GM18861 (cell line): Measurements from ENCODE around the gene FAM163B.

ENCODE experiments used
- ATAC-seq: cut with Tn5 transposase; IDR thresholded peaks from one replicate; pipeline ENCODE4 v1.9.1; 2021; ENCODE audit not compliant: unreplicated experiment

The FAM163B gene

DNA sequence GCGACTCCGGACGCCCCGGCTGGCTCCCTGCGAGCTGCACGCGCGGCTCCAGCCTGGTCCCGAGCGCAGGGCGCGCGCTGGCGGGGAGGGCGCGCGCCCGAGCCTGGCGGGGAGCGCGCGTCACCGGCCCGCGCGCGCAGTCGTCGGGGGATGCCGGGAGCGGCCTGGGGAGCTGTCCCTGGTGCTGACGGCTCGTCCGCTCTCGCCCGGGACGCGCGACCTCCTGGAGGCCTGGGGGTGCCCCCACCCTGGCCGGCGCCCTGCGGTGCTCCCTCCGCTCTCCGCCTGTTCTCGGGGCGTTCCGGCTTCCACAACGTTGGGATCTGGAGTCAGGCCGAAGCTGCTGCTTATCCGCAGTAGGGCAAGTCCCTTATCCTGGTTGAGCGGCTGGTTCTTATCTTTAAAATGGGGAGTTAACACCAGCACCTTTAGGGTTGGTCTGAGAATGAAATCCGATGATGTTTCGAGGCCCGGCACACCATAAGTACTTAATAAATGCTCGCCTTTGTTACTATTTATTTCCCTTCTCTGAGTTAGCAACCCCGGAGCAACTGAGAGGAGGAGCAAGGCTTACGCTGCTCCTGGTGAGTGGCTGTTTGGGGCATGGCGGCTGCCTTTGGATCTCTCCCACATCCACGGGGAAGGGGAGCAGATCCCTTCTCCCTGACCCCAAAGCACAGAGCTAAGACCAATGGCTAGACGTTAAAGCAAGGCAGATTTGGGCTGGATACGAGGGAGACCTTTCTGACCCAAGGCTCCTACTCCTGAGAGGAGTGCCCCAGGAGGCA is at the start of gene FAM163B:
FAM163B (minus strand) TSS at position 79 of the 788 bp plus-strand sequence. CDS start 29,166 bp downstream, outside the sequence.
- no peak for ATAC-seq

DNA sequence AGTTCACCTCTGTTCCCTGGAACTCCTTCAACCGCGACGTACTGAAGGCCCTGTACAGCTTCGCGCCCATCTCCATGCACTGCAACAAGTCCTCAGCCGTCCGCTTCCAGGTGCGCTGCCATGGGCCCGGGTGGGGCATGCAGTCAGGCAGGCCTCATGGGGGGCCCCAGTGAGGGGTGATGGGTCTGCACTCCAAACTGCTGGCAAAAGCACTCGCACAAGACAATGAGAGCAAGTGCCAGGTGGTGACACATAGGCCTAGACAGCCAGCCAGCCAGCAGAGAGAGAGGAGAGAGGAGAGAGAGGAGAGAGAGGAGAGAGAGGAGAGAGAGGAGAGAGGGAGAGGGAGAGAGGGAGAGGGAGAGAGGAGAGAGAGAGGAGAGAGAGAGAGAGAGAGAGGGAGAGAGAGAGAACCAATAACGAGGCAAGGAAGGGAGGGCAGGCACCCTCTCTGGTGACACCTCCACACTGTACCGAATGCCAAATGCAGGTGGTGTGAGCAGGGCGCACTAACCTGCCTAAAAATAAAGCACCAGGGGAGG is 48.0 kb upstream of the FAM163B start:
- no peak for ATAC-seq

GRCh38 chr9:133656211-133657119 is 47.3 kb upstream of the FAM163B start:
- no peak for ATAC-seq

GRCh38 chr9:133655701-133656100 is 46.5 kb upstream of the FAM163B start:
- ATAC-seq, result no peak

DNA sequence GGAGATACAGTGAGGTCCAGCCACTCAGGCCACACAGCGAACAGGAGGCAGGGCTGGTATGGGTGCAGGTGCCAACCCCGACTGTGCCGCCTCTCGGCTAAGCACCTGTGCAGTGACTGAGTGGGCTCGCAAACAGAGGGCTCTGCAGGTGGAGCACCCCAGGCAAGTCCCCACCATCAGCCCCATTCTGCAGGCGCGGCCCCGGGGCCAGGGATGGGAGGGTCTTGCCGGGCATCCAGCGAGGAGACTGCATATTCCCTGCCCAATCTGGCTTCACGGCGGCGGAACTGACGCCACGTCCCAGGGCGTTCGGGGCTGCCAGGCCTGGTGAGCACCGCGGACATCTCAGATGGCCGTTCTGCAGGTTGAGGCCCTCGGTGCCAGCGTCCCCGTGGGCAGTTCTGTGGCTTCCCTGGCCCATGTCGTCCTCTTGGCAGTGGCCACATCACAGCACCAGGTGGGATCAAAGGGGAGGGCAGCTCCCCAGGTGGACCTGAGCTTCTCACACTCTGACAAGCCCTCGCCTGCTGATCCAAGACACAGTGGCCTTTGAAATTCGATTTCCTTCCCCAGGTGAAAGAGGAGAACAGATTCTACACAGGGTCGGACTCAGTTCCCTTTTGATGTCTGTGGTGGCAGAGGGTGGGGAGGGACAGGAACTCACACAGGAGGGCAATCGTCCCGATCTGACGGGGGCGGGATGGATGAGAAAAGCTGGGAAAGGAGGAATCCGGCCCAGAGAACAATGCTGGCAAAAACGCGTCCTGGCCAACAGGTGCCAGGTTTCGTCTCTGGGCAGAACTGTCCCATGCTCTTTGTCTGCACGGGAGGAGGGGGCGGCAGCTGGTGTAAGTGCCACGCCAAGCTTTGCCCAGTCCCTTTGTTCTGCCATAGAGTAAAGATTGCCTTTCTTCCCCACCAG is 45.8 kb upstream of the FAM163B start:
- no peak for ATAC-seq

GRCh38 chr9:133653638-133654037 is 44.4 kb upstream of the FAM163B start:
- ATAC-seq, result no peak

- no peak for ATAC-seq
These were observed 40.8 kb upstream of the FAM163B start for GRCh38 chr9:133650026-133650425.

- no peak for ATAC-seq
These were observed 40.0 kb upstream of the FAM163B start for GRCh38 chr9:133649194-133649593.

GRCh38 chr9:133647765-133648469 is 38.7 kb upstream of the FAM163B start:
- no peak for ATAC-seq

DNA sequence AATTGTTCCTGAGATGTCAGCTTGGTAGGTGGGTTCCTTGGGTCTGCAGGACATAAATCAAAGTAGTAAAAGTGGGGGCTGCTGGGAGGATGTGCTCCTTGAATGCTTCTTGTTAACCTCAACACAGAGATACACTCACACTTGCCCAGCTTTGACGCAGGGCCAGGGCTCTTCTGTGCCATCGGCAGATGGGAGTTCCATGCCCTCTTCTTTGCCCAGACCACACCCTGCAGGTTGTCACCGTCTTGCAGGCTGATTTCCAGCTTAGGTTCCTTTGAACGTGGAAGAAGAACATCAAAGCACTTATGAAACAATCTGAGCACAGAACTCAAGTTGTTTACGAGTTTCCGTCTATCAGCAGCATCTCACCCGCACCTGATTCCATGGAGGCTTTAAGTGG is 38.0 kb upstream of the FAM163B start:
- ATAC-seq, result no peak

DNA sequence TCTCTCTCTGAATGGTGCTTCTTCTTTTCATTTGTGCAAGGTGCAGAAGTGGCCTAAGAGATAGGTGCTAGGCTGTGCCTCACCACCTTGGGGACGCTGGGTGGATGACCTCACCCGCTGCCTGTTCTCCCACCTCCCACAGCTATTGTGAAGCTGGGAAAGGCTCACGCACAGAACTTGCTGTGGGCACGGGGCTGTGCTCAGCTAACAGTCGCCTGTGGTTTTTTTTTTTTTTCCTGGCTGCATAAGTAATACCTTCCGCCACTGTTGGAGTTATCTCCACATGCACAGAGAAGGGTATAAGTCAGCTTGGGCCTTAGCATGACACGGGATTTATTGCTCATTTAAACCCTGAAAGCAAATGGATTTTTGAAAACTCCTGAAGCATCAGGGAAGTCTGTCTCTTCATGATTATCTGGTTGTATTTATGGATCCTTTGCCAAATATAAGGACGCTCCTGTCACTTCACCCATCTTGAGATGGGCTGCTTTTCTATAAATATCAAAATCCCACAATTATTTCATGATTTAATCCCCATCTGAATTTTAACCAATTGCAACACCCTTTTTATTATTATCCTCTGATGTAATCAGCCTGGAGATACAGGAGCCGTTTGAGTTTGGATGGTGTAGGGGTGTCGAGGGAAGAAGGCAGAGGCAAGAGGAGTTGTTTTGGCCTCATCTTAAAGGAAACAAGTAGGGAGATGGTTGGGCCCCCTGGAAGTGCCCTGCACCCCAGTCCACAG is 36.0 kb upstream of the FAM163B start:
- no peak for ATAC-seq

DNA sequence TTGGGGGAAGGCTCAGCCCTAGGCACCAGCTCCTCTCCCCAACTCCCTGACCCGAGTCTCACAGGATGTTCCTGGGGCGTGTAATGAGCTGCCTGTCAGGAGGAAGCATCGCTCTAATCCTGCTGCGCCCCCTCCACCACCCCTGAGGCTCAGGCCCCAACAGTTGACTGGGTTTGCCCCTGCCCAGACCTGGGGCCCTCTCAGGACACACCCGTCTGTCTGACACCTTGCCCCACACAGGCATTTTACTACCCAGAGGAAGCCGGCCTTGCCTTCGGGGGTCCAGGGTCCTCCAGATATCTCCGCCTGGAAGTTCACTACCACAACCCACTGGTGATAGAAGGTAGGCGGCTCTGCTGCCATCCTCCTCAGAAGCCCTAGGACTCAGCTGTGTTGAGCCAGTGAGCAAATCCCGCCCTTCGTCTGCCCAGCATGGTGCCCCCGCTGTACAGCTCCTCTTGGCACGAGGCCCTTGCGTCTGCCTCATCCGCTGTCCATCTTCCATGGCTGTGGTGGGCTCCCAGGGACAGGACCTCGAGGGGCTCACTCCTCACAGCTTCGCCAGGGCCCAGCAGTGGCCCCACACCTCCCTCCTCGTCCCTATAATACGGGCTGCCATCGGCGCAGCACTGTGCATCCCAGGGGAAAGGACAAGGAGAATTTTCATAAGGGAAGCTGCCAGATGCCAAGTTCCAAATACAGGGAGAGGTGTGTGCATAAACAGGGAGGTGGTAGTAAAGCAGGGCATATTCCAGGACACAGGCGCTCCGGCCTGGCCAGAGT is 35.0 kb upstream of the FAM163B start:
- no peak for ATAC-seq

- ATAC-seq, result no peak
These were observed 34.2 kb upstream of the FAM163B start for GRCh38 chr9:133643362-133643755.

DNA sequence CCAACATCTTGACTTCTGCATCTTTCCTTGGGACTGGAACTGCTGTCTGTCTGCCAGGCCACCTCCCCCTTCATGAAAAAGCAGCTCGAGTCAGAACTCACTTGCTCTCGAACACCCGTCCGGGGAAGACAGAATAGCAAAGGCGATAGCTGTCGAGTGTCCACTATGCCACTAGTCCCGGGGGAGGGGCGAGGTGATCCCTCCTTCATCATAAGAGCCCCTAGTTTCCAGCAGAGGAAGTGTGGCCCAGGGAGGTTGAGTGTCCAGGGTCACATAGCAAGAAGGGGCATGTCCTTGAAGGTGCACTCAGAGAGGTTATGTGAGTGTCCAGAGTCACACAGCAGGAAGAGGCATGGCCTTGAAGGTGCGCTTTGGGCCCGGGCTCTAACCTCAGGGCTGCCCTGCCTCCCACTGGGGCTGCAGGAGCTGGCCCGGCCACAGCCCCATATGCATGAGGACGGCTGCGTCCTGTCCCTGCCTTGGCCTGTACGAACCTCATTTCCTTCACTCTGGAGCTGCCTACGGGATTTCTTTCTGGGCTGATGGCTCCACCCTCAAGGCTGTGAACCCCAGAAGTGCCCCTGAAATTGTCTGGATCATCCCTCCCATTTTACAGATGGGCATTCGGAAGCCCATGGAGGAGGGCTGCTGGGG is 33.6 kb upstream of the FAM163B start:
- no peak for ATAC-seq

- ATAC-seq, result no peak
These were observed 32.8 kb upstream of the FAM163B start for GRCh38 chr9:133641861-133642595.

- ATAC-seq, result no peak
These were observed 32.1 kb upstream of the FAM163B start for GRCh38 chr9:133641396-133641655.

GRCh38 chr9:133640580-133641395 is 31.6 kb upstream of the FAM163B start:
- no peak for ATAC-seq
